Left lung (tissue), 10 donors: Measurements from ENCODE around the gene GOLGA3. TPM values are rescaled to one million over a fixed set of nuclear protein-coding genes. Genes with fewer than 3 reads are reported as not detected.

Source experiments
- ATAC-seq: fragments of 200-7000 bp; cut with Tn5 transposase; one replicate; pipeline ENCODE4 v1.9.1; 2020; ENCODE audit warnings: moderate library complexity
- DNase-seq, 4 donors: peaks; one replicate each; pipeline ENCODE4 v3.0.0-alpha.2; 2013 to 2020
- H3K27ac ChIP-seq, 2 donors: fragments of 200-600 bp; sonication (generic) in 1 of 2; one replicate each; pipeline versions ENCODE4 v1.5.0 to v1.8.0; 2020 to 2021
- H3K27me3 ChIP-seq, 2 donors: fragments of 200-600 bp; sonication (generic) in 1 of 2; one replicate each; pipeline versions ENCODE4 v1.5.0 to v1.8.0; 2020 to 2021
- H3K36me3 ChIP-seq, 2 donors: fragments of 200-600 bp; sonication (generic) in 1 of 2; one replicate each; pipeline versions ENCODE4 v1.5.0 to v1.8.0; 2020 to 2021
- H3K4me1 ChIP-seq, 2 donors: fragments of 200-600 bp; one replicate each; pipeline ENCODE4 v1.8.0; 2021
- H3K4me3 ChIP-seq, 2 donors: fragments of 200-600 bp; sonication (generic) in 1 of 2; one replicate each; pipeline versions ENCODE4 v1.5.0 to v1.8.0; 2020 to 2021; ENCODE audit warnings: mild to moderate bottlenecking in 1 of 2
- H3K9me3 ChIP-seq, 2 donors: fragments of 200-600 bp; sonication (generic) in 1 of 2; one replicate each; pipeline versions ENCODE4 v1.5.0 to v1.8.0; 2020 to 2021
- CTCF ChIP-seq, 2 donors: fragments of 200-600 bp; sonication (generic) in 1 of 2; IDR thresholded peaks; one replicate each; pipeline versions ENCODE4 v1.5.0 to v1.8.0; 2021; ENCODE audit warnings: antibody characterized with exemption in 2 of 2
- intact Hi-C, 2 donors: fragments of 100-400 bp; cut with DNase I; formaldehyde crosslinking; loops; one replicate each; pipeline versions ENCODE4 v1.11.2 to v1.14.2; 2022
- polyA plus RNA-seq, 6 donors: library from polyadenylated mRNA; unstranded; fragments of 120-200 nt; gene quantifications; one replicate each; pipeline ENCODE4 v1.2.1, GENCODE V29; 2013; ENCODE audit not compliant: insufficient read length in 6 of 6
- total RNA-seq, 2 donors: library from RNA; stranded (reverse); fragmentation: NEBNext Ultra II Directional; extraction: Animal tissue kit (Norgen Biotek cat#: 25700); gene quantifications; one replicate each; pipeline ENCODE4 v1.2.1, GENCODE V29; 2021
- donor health status: DM: no; HTN: yes; CAD: no.
- donor health status: DM: no; HTN: no; CAD: no.

GOLGA3 gene
- total and polyA plus RNA-seq, 8 donors = 40.6 to 82.6 (median 45.0) TPM

DNA sequence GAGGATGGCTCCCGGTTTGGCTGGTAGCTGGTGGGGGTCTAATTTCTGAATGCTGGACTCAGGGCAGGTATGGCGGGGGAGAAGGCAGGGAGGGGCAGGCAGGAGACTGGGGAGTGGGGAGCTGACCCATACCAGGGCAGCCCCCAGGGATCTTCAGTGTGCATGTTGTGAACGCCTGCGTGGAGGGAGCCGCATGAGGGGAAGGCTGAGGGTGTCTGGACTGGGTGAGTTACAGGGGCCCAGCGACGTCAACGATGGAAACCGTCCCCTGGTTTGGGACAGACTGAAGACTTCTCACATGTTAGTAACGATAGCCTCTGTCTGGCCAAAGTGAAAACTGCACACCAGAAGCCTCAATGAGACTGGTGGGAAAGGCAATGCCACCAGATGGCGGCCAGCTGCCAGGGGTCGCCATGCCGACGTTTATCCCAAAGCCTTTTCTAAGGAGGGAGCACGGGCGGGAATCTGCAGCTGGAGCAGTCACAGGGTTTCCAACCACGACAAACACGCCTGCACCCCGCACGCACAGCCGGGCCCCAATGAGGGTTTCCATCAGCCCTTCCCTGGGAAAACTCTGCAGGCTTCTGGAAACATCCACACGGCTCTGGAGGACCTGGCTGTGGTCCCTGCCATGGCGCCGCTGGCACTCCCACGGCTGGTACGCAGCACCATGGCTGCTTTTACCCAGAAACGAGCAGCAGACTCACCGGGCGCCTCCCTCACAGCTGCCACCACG, 104.0 kb downstream of the GOLGA3 start:
- DNase-seq (peak in 1 of 4 donors; percentile 47), ATAC-seq (no peak)
- Histone ChIP-seq H3K36me3 (peaks cover 0 to 97% of the 10 kb centered on the region in 2 donors), H3K27me3 (no peaks in the 10 kb centered on the region), H3K4me3 (no peak overlapping the region), H3K9me3 (no peaks in the 10 kb centered on the region), H3K27ac (no peak overlapping the region), H3K4me1 (no peaks in the 10 kb centered on the region)
- intact Hi-C loops = no loop called here
- no peak for TF ChIP-seq CTCF (IDR thresholded peaks at IDR 0.05)

- Histone ChIP-seq H3K27ac (no peak overlapping the region), H3K36me3 (peaks cover 0 to 100% of the 10 kb centered on the region in 2 donors), H3K4me3 (no peak overlapping the region), H3K27me3 (no peaks in the 10 kb centered on the region), H3K4me1 (no peaks in the 10 kb centered on the region), H3K9me3 (no peaks in the 10 kb centered on the region)
- DNase-seq = no peak
- intact Hi-C loops = no loop called here
- no peak for TF ChIP-seq CTCF (IDR thresholded peaks at IDR 0.05)
- no peak for ATAC-seq
Measured at GRCh38 chr12:132723764-132724140, 104.9 kb downstream of the GOLGA3 start.

DNA sequence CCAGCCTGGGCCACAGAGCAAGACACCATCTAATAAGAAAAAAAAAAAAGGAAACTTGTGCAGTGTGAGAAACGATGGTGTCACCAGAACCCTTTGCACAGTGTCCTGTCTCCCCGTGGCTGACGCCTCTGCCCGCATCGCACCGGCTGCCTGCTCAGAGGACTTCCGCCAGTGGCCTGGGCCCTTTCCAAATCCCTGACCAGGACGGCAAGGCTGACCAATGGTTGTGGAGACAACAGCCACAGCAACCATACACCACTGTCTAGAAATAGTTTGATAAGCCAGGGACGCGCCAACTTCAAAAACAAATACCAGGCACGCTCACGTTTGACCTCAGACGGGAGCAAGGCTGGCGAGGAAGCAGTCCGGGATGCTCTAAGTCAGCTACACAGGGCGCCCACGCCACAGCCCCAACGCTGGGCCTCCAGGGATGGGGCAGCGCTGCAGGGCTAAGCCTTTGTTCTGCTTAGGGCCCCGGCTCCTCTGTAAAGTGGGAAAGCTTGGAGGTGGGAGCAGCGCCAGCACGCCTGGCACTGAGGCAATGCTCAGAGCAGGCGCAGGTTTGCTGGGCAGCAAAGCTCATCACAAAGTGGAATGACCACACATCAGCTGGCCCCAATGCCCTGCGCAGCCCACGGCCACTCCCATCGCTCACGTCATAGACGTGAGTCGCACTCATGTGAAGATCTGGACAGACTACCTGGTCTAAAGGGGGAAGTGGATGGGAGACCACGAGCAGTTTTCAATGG, 105.5 kb downstream of the GOLGA3 start:
- H3K27ac ChIP-seq = no peak overlapping the region
- ATAC-seq (no peak), DNase-seq (peak in 1 of 4 donors; percentile 61)
- no peak overlapping the region for H3K4me3 ChIP-seq
- no peaks in the 10 kb centered on the region for H3K27me3 ChIP-seq
- intact Hi-C loops = no loop called here
- no peaks in the 10 kb centered on the region for H3K4me1 ChIP-seq
- no peak for TF ChIP-seq CTCF (IDR thresholded peaks at IDR 0.05)
- H3K9me3 ChIP-seq = no peaks in the 10 kb centered on the region
- H3K36me3 ChIP-seq = peaks cover 0 to 97% of the 10 kb centered on the region in 2 donors

- Histone ChIP-seq H3K9me3 (no peaks in the 10 kb centered on the region), H3K27ac (no peak overlapping the region), H3K4me1 (no peaks in the 10 kb centered on the region), H3K4me3 (no peak overlapping the region), H3K36me3 (peaks cover 0 to 97% of the 10 kb centered on the region in 2 donors), H3K27me3 (no peaks in the 10 kb centered on the region)
- intact Hi-C loops = no loop called here
- DNase-seq = peak in 1 of 4 donors; percentile 47
- ATAC-seq = no peak
- TF ChIP-seq CTCF (IDR thresholded peaks at IDR 0.05) = no peak
Measured at GRCh38 chr12:132720606-132721345, 107.9 kb downstream of the GOLGA3 start.

GRCh38 chr12:132719954-132720324, 108.7 kb downstream of the GOLGA3 start:
- no peaks in the 10 kb centered on the region for H3K4me1 ChIP-seq
- no peak overlapping the region for H3K27ac ChIP-seq
- H3K27me3 ChIP-seq = no peaks in the 10 kb centered on the region
- no peak for ATAC-seq
- H3K9me3 ChIP-seq = no peaks in the 10 kb centered on the region
- H3K4me3 ChIP-seq = no peak overlapping the region
- DNase-seq = peak in 1 of 4 donors; percentile 41
- H3K36me3 ChIP-seq = peaks cover 0 to 97% of the 10 kb centered on the region in 2 donors
- intact Hi-C loops = no loop called here
- TF ChIP-seq CTCF (IDR thresholded peaks at IDR 0.05) = no peak
